Right hindlimb (tissue), 1 donor: ENCODE data around the gene ARHGAP45.

Experiments used
- DNase-seq: peaks from one replicate; pipeline ENCODE4 v3.0.0-alpha.2; 2018

Gene ARHGAP45

DNA sequence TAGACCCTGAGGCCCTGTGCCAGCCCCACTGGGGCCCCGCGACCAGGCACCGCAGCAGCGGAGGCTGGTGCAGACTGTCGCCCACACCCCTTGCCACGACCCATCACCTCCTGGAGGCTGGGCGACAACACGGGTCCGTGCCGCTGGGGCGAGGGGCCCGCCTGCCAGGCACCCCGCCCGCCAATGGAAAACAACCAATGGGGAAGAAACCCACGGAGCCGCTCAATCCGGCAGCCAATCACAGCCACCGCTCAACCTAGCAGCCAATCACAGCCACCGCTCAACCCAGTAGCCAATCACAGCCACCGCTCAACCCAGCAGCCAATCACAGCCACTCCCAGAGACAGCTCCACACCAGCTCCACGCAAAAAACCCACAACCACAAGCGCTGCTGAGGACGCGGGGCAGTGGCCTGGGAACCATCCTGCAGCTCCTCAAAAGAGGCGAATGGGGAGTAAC is 66.5 kb downstream of the ARHGAP45 start:
- DNase-seq, result no peak

GRCh38 chr19:1134431-1134830 is 67.5 kb downstream of the ARHGAP45 start:
- no peak for DNase-seq

DNA sequence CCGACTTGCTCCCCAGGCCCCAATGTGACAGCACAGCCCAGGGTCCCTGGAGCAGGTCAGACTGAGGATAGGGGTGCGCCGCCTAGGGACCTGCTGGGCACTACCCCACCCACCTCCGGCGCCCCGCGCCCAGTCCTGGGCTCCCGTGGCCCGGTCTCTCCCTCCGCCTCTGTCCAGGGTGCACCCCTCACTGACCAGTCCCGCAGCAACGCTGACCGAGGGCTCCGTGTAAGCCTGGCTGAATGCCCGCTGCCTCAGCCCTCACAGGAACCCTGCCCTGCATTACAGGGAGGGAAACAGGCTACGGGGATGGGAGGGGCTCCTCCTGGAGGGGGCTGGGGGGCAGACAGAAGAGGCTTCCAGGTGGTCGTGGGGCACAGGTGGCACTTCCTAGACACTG is 68.5 kb downstream of the ARHGAP45 start:
- DNase-seq, result no peak

GRCh38 chr19:1136201-1136600 is 69.2 kb downstream of the ARHGAP45 start:
- DNase-seq, result no peak
